Keratinocyte (primary cell): Measurements from ENCODE around the gene TMEM61. TPM values are rescaled to one million over a fixed set of nuclear protein-coding genes. Genes with fewer than 3 reads are reported as not detected.

Experiments used
- DNase-seq: peaks from one replicate; pipeline ENCODE4 v3.0.0-alpha.2; 2011; ENCODE audit warnings: low read depth, missing footprints, low spot score
- FAIRE-seq: peaks from 2 replicates; lab custom pipeline; 2011; peaks lifted over from hg19 to GRCh38; lab: Jason Lieb, UNC
- H2AFZ ChIP-seq: 2 replicates; pipeline ENCODE4 v1.6.0; 2012; ENCODE audit warnings: low read length, control low read depth, inconsistent platforms; ENCODE audit not compliant: control insufficient read depth
- H3K27ac ChIP-seq: 2 replicates; pipeline ENCODE4 v1.5.1; 2011; ENCODE audit warnings: low read length; ENCODE audit not compliant: control insufficient read depth, insufficient read depth
- H3K27me3 ChIP-seq: 3 replicates; pipeline ENCODE4 v1.6.0; 2011; ENCODE audit warnings: low read length; ENCODE audit not compliant: control insufficient read depth, insufficient read depth; ENCODE audit errors: extremely low read depth
- H3K36me3 ChIP-seq, 2 experiments: 2 replicates in 1 of 2; 3 replicates in 1 of 2; pipeline ENCODE4 v1.5.1; 2011; ENCODE audit warnings: low read length in 2 of 2, mild to moderate bottlenecking in 1 of 2; ENCODE audit not compliant: control insufficient read depth in 2 of 2, insufficient read depth in 2 of 2; ENCODE audit errors: extremely low read depth in 1 of 2
- H3K4me1 ChIP-seq: 3 replicates; pipeline ENCODE4 v1.5.1; 2011; ENCODE audit warnings: low read length; ENCODE audit not compliant: control insufficient read depth, insufficient read depth; ENCODE audit errors: extremely low read depth
- H3K4me2 ChIP-seq: 3 replicates; pipeline ENCODE4 v1.6.0; 2011; ENCODE audit warnings: low read depth, low read length; ENCODE audit not compliant: control insufficient read depth, insufficient read depth; ENCODE audit errors: extremely low read depth
- H3K4me3 ChIP-seq, 3 experiments: fragments of 200-600 bp in 1 of 3; sonication (generic) in 1 of 3; 2 replicates in 2 of 3; 3 replicates in 1 of 3; pipeline ENCODE4 v1.5.1; 2011 to 2016; ENCODE audit warnings: low read length in 3 of 3, mild to moderate bottlenecking in 3 of 3, control low read depth in 2 of 3, inconsistent platforms in 1 of 3, low read depth in 1 of 3, mixed read lengths in 1 of 3, mixed run types in 1 of 3, moderate library complexity in 1 of 3; ENCODE audit not compliant: control insufficient read depth in 2 of 3, insufficient read depth in 2 of 3; ENCODE audit errors: extremely low read depth in 1 of 3
- H3K79me2 ChIP-seq: 2 replicates; pipeline ENCODE4 v1.6.0; 2012; ENCODE audit warnings: low read length; ENCODE audit not compliant: control insufficient read depth, insufficient read depth
- H3K9ac ChIP-seq: 3 replicates; pipeline ENCODE4 v1.6.0; 2011; ENCODE audit warnings: low read length; ENCODE audit not compliant: control insufficient read depth, insufficient read depth; ENCODE audit errors: extremely low read depth
- H3K9me1 ChIP-seq: 3 replicates; pipeline ENCODE4 v1.6.0; 2011; ENCODE audit warnings: low read length; ENCODE audit not compliant: control insufficient read depth, insufficient read depth; ENCODE audit errors: extremely low read depth
- H3K9me3 ChIP-seq: 2 replicates; pipeline ENCODE4 v1.5.1; 2012; ENCODE audit warnings: low read depth, low read length; ENCODE audit not compliant: control insufficient read depth
- H4K20me1 ChIP-seq: 3 replicates; pipeline ENCODE4 v1.6.0; 2011; ENCODE audit warnings: low read length; ENCODE audit not compliant: control insufficient read depth, insufficient read depth; ENCODE audit errors: extremely low read depth
- CTCF ChIP-seq, 3 experiments: IDR thresholded peaks in 1 of 3; conservative IDR thresholded peaks in 1 of 3; optimal IDR thresholded peaks in 1 of 3; 2 replicates in 2 of 3; 3 replicates in 1 of 3; pipeline versions ENCODE3 to v1.5.1; 2011; ENCODE audit warnings: low read length in 3 of 3, mild to moderate bottlenecking in 3 of 3, moderate library complexity in 2 of 3, control low read depth in 1 of 3, inconsistent platforms in 1 of 3; ENCODE audit not compliant: insufficient read depth in 2 of 3; ENCODE audit errors: extremely low read depth in 1 of 3
- EZH2 ChIP-seq: IDR thresholded peaks from one replicate; pipeline ENCODE4 v1.6.1; 2012; ENCODE audit warnings: inconsistent platforms, mild to moderate bottlenecking, low read length, moderate library complexity
- dilution Hi-C: fragments of 300-500 bp; cut with MboI; formaldehyde crosslinking; loops from one replicate; pipeline ENCODE4 v1.7.0; 2020; ENCODE audit warnings: low sequenced_read_pairs; ENCODE audit not compliant: extremely low pct_ligation_motif_present
- polyA plus RNA-seq, 5 experiments: library from polyadenylated mRNA; depleted of rRNA in 3 of 5; stranded (reverse) in 3 of 5; stranded (forward) in 1 of 5; unstranded in 1 of 5; fragments of >200 nt; gene quantifications; 1 replicate in 1 of 5; 2 replicates in 3 of 5; 3 replicates in 1 of 5; pipeline versions ENCODE4 v1.2.1 to v1.2.3, GENCODE V29; 2011 to 2012; ENCODE audit warnings: missing spikeins in 2 of 5, low read depth in 1 of 5, low replicate concordance in 1 of 5

The TMEM61 gene
- polyA plus RNA-seq, 1 donor (not counting 4 experiments of a cell fraction or from before 2014, with no cell fraction given) = 1.0 TPM

GRCh38 chr1:54970901-54971300 is 9.5 kb upstream of the TMEM61 start:
- Histone ChIP-seq H3K9me1 (no peaks in the 10 kb centered on the region), H3K36me3 (no peaks in the 10 kb centered on the region), H3K4me2 (peak overlapping the region; percentile 70), H3K27ac (peak overlapping the region; percentile 91), H3K4me3 (peak overlapping the region in 1 of 3 experiments; percentile 44), H4K20me1 (no peaks in the 10 kb centered on the region), H3K9me3 (no peaks in the 10 kb centered on the region), H3K79me2 (no peaks in the 10 kb centered on the region), H2AFZ (no peak overlapping the region), H3K4me1 (peaks cover 41% of the 10 kb centered on the region), H3K27me3 (no peaks in the 10 kb centered on the region), H3K9ac (peak overlapping the region; percentile 52)
- DNase-seq (peak; percentile 94), FAIRE-seq (no peak)
- dilution Hi-C loops = no loop called here
- TF ChIP-seq EZH2 (no peak), CTCF (optimal IDR thresholded peaks at IDR 0.05 in 1 of 3, IDR thresholded peaks at IDR 0.05 in 1 of 3, conservative IDR thresholded peaks at IDR 0.05 in 1 of 3; ENCODE audit: extremely low read depth in 1 of 3, insufficient read depth in 2 of 3, low read length in 3 of 3) (no peak)

- no peak overlapping the region for H2AFZ ChIP-seq
- DNase-seq (peak; percentile 66), FAIRE-seq (peak; percentile 93)
- no peaks in the 10 kb centered on the region for H3K36me3 ChIP-seq
- H3K4me1 ChIP-seq = peaks cover 36% of the 10 kb centered on the region
- TF ChIP-seq CTCF (optimal IDR thresholded peaks at IDR 0.05 in 1 of 3, IDR thresholded peaks at IDR 0.05 in 1 of 3, conservative IDR thresholded peaks at IDR 0.05 in 1 of 3; ENCODE audit: extremely low read depth in 1 of 3, insufficient read depth in 2 of 3, low read length in 3 of 3) = no peak
- no peak for TF ChIP-seq EZH2
- dilution Hi-C loops = no loop called here
- no peaks in the 10 kb centered on the region for H3K27me3 ChIP-seq
- peak overlapping the region in 1 of 3 experiments; percentile 44 for H3K4me3 ChIP-seq
- H3K9ac ChIP-seq = peak overlapping the region; percentile 52
- H4K20me1 ChIP-seq = no peaks in the 10 kb centered on the region
- H3K9me1 ChIP-seq = no peaks in the 10 kb centered on the region
- no peaks in the 10 kb centered on the region for H3K9me3 ChIP-seq
- H3K4me2 ChIP-seq = peak overlapping the region; percentile 70
- H3K27ac ChIP-seq = peak overlapping the region; percentile 91
- H3K79me2 ChIP-seq = no peaks in the 10 kb centered on the region
Observed at GRCh38 chr1:54971317-54971791, 9.1 kb upstream of the TMEM61 start.
